WTC11 (cell line): Measurements from ENCODE around the gene DYNLT2B. TPM values are rescaled to one million over a fixed set of nuclear protein-coding genes. Genes with fewer than 3 reads are reported as not detected.
"Not testable (repeated sequence)": the region's sequence is repeated elsewhere in the genome, so short reads cannot be mapped to it uniquely, and the experiment has no call there.

ENCODE experiments used
- ATAC-seq: fragments of 200-7000 bp; cut with Tn5 transposase; 2 replicates; pipeline ENCODE4 v1.10.0; 2021; ENCODE audit warnings: mild to moderate bottlenecking, moderate library complexity
- CTCF ChIA-PET: fragments of 300-600 bp; sonication (Branson Sonifier 250); formaldehyde crosslinking; loops from one replicate; lab custom pipeline; 2021; ENCODE audit warnings: antibody characterized with exemption; lab: Charles Lee
- POLR2A ChIA-PET: fragments of 350-600 bp; sonication (Branson Sonifier 250); formaldehyde crosslinking; loops from one replicate; lab custom pipeline; 2021; ENCODE audit warnings: antibody characterized with exemption; lab: Charles Lee
- DNase-seq: peaks from one replicate; pipeline ENCODE4 v3.0.0; 2021; ENCODE audit warnings: low spot score
- H3K27ac Mint-ChIP-seq: 2 replicates; pipeline ENCODE4 v1.8.0; 2021; ENCODE audit warnings: mixed read lengths
- H3K27me3 Mint-ChIP-seq: 2 replicates; pipeline ENCODE4 v1.8.0; 2021; ENCODE audit warnings: low read depth, mild to moderate bottlenecking, moderate library complexity, mixed read lengths
- H3K36me3 Mint-ChIP-seq: 2 replicates; pipeline ENCODE4 v1.8.0; 2021; ENCODE audit warnings: mixed read lengths
- H3K4me1 Mint-ChIP-seq: 2 replicates; pipeline ENCODE4 v1.8.0; 2022; ENCODE audit warnings: mixed read lengths
- H3K4me3 Mint-ChIP-seq: 2 replicates; pipeline ENCODE4 v1.8.0; 2021; ENCODE audit warnings: mild to moderate bottlenecking, moderate library complexity, mixed read lengths
- H3K9me3 Mint-ChIP-seq: 2 replicates; pipeline ENCODE4 v1.8.0; 2021; ENCODE audit warnings: mixed read lengths
- CTCF ChIP-seq: fragments of 200-600 bp; IDR thresholded peaks from 2 replicates; pipeline ENCODE4 v1.8.0; 2022; ENCODE audit warnings: antibody characterized with exemption
- NFE2L1 ChIP-seq: sonication (generic); formaldehyde crosslinking; IDR thresholded peaks from 2 replicates; pipeline ENCODE4 v1.8.1; 2023; ENCODE audit warnings: missing genetic modification reagents
- PRDM15 ChIP-seq: sonication (generic); formaldehyde crosslinking; IDR thresholded peaks from 2 replicates; pipeline ENCODE4 v1.8.0; 2022; ENCODE audit warnings: missing genetic modification reagents
- ZNF121 ChIP-seq: sonication (generic); formaldehyde crosslinking; IDR thresholded peaks from 2 replicates; pipeline ENCODE4 v1.8.0; 2023; ENCODE audit warnings: missing genetic modification reagents
- ZNF416 ChIP-seq: fragments of 250-450 bp; sonication (Bioruptor Pico); IDR thresholded peaks from 2 replicates; pipeline ENCODE4 v1.9.0; 2021; ENCODE audit warnings: mild to moderate bottlenecking, inconsistent platforms
- total RNA-seq: library from RNA; stranded (reverse); gene quantifications from 3 replicates; pipeline ENCODE4 v1.2.3, GENCODE V29; 2021

DYNLT2B gene
- total RNA-seq, 1 experiment from 2014 or later, result 10.0 TPM

- TF ChIP-seq CTCF, result no peak
- no peak for TF ChIP-seq NFE2L1 (CRISPR knock-in tag)
- TF ChIP-seq ZNF121 (CRISPR knock-in tag), result 0 out of 2 replicates have a peak, but pooled peaks have one; percentile 35
- no peak for TF ChIP-seq ZNF416
- no peak for ATAC-seq
- no peak for DNase-seq
- no peak overlapping the region for H3K27ac Mint-ChIP-seq
- H3K4me3 Mint-ChIP-seq, result no peak overlapping the region
- CTCF ChIA-PET, result interaction anchor here (1.1 kb wide), 1 partner anchor 10 kb away, joined by 3 read pairs; no protein-coding TSS in a partner anchor
- H3K27me3 Mint-ChIP-seq, result no peaks in the 10 kb centered on the region
- H3K36me3 Mint-ChIP-seq, result no peaks in the 10 kb centered on the region
- no peaks in the 10 kb centered on the region; the same call in 1 of the 2 replicates for H3K4me1 Mint-ChIP-seq
- no peaks in the 10 kb centered on the region for H3K9me3 Mint-ChIP-seq
- POLR2A ChIA-PET, result no interaction called here
Observed at GRCh38 chr3:196314597-196314996, 3.4 kb downstream of the DYNLT2B start.

- CTCF ChIA-PET, result interaction anchor here (1.1 kb wide), 1 partner anchor 10 kb away, joined by 3 read pairs; no protein-coding TSS in a partner anchor
- H3K4me3 Mint-ChIP-seq, ATAC-seq, H3K9me3 Mint-ChIP-seq, H3K4me1 Mint-ChIP-seq, POLR2A ChIA-PET, H3K27me3 Mint-ChIP-seq, DNase-seq, H3K27ac Mint-ChIP-seq, H3K36me3 Mint-ChIP-seq: not testable (repeated sequence)
Observed at GRCh38 chr3:196314086-196314485, 4.0 kb downstream of the DYNLT2B start.

GRCh38 chr3:196302960-196303359 is 15.1 kb downstream of the DYNLT2B start:
- DNase-seq, H3K27me3 Mint-ChIP-seq, CTCF ChIA-PET, POLR2A ChIA-PET, H3K27ac Mint-ChIP-seq, H3K4me3 Mint-ChIP-seq, H3K4me1 Mint-ChIP-seq, H3K36me3 Mint-ChIP-seq, ATAC-seq, H3K9me3 Mint-ChIP-seq: not testable (repeated sequence)

- H3K4me1 Mint-ChIP-seq, H3K4me3 Mint-ChIP-seq, CTCF ChIA-PET: not testable (repeated sequence)
Observed at GRCh38 chr3:196302551-196302950, 15.5 kb downstream of the DYNLT2B start.

GRCh38 chr3:196298521-196298920 is 19.5 kb downstream of the DYNLT2B start:
- no peaks in the 10 kb centered on the region for H3K27me3 Mint-ChIP-seq
- CTCF ChIA-PET, result no interaction called here

More at GRCh38 chr3:196302551-196302950, 15.5 kb downstream of the DYNLT2B start:
- DNase-seq, H3K9me3 Mint-ChIP-seq, ATAC-seq, H3K36me3 Mint-ChIP-seq, H3K27me3 Mint-ChIP-seq, H3K27ac Mint-ChIP-seq, POLR2A ChIA-PET: not testable (repeated sequence)

More at GRCh38 chr3:196298521-196298920, 19.5 kb downstream of the DYNLT2B start:
- H3K27ac Mint-ChIP-seq, result no peak overlapping the region
- no peak for TF ChIP-seq PRDM15 (CRISPR knock-in tag)
- TF ChIP-seq, all 79 proteins: peak for 0
- POLR2A ChIA-PET, result no interaction called here
- ATAC-seq (no peak), DNase-seq (no peak)
- no peaks in the 10 kb centered on the region for H3K4me1 Mint-ChIP-seq
- H3K4me3 Mint-ChIP-seq, result no peak overlapping the region
- no peaks in the 10 kb centered on the region for H3K9me3 Mint-ChIP-seq
- peaks cover 3% of the 10 kb centered on the region; the same call in 1 of the 2 replicates for H3K36me3 Mint-ChIP-seq
